ENCODE data around the gene TPI1.
"Not testable (repeated sequence)": the region's sequence is repeated elsewhere in the genome, so short reads cannot be mapped to it uniquely, and the experiment has no call there.

The TPI1 gene

DNA sequence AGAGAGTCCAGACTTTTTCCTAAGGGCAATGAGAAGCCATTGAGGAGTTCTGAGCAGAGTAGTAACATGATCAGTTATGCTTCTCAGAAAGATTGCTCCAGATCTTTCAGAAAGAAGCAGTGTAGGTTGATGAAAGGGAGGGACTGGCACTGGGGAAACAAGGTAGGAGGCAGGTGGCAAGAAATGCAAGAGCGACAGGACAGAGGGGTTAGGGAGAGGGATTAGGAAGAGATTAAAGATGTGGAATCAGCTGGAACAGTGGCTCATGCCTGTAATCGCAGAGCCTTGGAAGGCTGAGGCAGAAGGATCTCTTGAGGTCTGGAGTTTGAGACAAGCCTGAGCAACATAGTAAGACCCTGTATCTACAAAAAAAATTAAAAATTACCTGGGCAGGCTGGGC, 19.7 kb upstream of the TPI1 start:
- no peak for DNase-seq (ENCODE audit: low spot score)

DNA sequence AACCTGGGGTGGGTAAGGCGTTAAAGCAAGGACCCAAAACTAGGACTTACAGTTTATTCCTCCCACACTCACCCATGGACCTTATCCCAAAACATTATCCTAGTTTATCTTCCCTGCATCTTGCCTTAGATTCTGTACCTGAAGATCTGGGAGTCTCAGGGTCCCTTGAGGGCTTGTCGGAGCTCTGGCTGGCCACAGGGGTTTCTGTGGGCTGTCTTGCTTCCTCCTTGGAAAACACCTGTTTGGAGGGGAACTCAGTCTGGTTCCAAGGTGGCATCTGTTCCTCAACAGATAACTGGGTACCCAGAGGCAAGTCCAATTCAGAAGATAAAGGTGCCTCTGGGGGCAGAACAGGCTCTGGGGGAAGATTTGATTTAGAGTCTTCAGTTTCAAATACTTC, 17.9 kb upstream of the TPI1 start:
- no peak for DNase-seq (ENCODE audit: low spot score)

DNA sequence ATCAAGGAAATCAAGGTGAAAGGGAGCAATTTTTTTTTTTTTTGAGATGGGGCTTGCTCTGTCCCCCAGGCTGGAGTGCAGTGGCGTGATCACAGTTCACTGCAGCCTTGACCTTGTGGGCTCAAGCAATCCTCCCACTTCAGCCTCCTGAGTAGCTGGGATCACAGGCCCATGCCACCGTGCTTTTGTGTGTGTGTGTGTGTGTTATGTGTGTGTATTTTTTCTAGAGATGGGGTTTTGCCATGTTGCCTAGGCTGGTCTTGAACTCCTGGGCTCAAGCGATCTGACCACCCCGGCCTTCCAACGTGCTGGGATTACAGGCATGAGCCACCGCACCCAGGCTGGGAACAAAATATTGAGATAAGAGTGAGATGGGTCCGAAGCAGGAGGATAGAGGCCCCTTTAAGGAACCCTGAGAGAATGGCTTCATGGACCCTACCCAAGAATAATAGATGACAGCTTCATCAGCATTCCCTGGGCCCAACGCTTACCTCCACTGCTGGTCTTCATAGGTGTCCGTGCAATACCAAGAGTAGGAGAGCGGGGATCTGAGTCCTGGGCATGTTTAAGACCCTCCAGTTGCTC, 17.3 kb upstream of the TPI1 start:
- no peak for DNase-seq (ENCODE audit: low spot score)

DNA sequence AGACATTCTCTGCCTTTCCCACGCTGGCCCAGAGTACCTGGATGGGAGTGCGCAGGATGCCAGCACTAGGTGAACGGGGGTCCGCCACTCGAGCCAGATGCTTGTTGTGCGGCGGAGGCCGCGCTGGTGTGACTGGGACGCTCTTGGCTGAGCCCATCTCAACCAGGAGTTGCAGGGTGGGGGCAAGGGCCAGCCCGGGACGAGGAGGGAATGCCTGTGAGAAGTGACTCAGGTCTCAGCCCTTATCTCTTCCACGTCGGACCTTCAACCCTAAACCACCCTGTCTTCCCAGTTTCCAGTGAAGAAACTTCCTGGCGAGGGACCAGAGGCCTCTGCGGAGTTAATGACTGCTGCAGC, 16.6 kb upstream of the TPI1 start:
- no peak for DNase-seq (ENCODE audit: low spot score)

DNA sequence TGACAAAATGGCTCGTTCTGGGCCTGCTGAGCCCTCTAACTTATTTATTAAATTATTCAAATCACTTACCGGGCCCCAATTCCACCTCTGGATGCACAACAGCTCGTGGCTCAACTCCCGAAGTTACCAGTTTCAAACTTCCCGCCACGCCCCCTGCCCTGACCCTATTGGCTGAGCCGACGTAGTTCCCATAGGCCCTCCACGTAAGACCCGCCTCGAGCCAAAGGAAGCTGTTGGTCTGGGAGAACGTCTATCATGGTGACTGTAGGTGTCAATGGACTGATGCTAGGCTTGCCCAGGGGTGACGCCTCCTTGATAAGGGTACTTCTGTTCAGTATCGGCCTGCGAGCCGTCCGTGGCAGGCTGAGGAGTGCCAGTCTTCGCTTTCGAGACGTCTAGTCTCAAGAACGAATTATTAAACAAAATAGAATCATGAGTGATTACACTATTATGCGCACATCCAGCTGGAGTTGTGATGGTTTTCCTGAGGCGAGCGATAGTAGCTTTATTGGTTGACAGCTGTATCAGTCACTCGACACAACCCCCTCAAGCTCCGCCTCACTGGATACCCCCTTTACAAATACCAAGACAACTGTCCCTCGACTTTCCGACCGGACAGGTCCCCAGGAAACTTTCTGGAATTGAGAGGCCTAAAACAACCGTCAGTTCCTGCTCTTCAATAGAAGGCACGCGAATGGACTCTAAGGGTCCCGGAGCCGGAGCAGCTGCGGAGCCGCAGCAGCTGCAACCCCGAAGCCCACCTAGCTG, 16.0 kb upstream of the TPI1 start, which contains the start of gene CDCA3:
Gene CDCA3 (minus strand): TSS at position 134 of the 768 bp plus-strand sequence. CDS start 334 bp downstream, outside the sequence.
- peak; percentile 99 for DNase-seq (ENCODE audit: low spot score)

DNA sequence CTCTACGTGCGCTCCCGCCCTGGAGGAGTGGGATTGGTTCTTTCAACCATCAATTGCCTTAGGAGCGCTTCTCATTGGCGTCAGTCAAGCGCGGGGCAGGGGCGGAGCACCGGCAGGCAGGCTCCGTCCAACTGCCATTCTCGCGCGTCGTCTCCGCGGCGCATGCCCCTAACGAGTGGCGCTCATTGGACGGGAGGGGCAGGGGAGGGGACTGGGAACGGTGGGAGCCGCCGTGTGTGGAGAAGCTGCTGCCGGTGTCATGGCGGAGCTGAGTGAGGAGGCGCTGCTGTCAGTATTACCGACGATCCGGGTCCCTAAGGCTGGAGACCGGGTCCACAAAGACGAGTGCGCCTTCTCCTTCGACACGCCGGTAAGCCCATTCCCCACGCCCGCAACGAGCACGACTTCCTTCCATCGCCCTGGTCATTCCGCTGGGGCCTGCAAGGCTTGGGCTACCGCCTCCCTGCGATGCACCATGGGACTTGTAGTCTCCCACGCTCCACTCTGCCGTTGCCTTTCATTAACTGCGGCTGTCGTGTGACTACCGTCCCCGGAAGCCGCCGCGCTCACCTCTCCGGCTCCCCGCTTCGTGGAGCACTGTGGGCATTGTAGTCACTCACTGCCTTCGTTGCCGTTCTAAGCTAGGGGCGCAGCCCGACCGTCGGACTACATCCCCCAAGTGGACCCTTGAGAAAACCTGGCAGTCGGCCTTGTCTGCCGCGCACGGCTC, 15.2 kb upstream of the TPI1 start, which contains the start of gene USP5:
Gene USP5 (plus strand): TSS at position 230 of the 730 bp plus-strand sequence. CDS start 30 bp downstream, at position 260.
- peak; percentile 94 for DNase-seq (ENCODE audit: low spot score)

DNA sequence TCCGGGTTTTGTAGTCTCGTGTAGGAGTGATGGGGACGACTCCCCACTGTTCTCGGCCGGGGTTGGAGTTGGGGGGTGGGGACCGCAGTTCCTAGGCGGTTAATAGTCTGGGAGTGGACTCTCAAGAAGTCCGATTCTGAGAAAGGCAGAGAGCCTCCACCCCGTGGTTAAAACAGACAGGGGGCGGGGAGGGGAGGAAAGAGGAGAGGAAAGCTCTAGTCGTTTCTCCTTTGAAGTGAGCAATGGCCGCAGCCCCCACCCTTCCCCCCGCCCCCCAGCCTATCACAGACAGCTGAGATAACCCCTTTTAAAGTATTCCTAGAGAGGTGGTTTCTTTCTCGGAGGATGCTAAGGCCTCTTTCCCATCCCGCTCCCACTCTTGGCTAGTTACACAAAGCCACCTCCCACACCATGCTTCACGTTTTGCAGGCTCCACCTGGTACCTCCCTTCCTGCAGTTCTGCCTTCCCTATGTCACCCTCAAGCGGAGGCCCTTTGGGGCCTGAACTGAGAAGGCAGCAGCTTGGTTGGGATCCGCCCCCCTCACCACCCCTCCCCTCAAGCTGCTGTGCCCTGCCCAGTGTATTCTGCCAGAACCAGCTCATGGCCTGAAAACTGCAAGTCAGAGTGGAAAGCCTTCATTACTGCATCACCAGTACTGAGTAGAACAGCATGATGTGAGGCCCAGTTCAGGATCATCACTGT, 14.5 kb upstream of the TPI1 start:
- DNase-seq (ENCODE audit: low spot score) = peak; percentile 70

DNA sequence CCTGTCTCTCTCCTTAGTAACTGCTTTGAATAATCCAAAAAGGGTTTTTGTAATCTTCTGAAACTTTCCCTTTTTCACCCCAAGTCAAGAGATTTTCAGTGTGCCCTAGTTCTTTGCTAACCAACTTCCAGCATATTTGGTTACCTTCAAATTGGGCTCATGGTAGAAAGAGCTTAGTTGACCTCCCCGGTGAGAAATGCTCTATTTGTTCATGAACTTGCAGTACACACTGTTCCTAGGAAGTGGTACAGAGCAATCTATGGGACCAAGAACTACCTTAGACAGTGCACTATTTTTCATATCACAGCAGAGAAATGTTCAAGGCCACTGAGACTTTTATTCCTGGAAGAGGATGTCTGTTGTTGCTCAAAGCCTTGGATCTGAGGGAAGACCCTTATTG, 13.7 kb upstream of the TPI1 start:
- DNase-seq (ENCODE audit: low spot score) = no peak

DNA sequence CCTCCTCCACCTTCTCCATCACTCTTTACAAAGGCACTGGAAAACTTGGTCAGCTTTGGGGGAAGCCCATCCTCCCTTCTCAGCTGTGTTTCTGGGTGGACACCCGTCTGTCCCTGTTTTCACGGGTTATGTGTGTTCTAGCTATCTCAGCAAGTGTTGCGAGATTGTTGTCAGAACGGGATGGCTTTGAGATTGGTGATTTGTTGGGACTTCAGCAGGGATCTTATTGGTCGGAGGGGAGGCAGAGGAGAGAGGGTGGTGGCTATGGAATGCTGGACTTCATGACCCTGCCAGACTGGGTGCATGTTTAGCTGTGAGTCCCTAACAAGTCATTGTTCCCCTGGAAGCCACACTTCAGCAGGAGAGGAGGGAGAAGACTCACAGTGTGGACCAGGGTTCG, 13.3 kb upstream of the TPI1 start:
- no peak for DNase-seq (ENCODE audit: low spot score)

DNA sequence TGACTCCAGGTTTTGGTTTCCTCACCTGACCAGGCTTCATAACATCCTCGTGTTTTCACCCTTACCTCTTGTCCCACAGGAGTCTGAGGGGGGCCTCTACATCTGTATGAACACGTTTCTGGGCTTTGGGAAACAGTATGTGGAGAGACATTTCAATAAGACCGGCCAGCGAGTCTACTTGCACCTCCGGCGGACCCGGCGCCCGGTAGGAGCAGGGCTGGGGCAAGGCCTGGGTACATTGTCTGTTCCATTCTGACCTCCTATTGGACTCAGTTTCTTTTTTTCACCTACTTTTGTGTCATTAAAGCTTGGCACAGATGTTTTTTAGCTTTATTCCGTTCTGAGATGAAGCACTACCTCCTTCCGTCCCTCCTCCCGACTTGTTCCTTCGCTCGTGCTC, 12.0 kb upstream of the TPI1 start:
- no peak for DNase-seq (ENCODE audit: low spot score)

DNA sequence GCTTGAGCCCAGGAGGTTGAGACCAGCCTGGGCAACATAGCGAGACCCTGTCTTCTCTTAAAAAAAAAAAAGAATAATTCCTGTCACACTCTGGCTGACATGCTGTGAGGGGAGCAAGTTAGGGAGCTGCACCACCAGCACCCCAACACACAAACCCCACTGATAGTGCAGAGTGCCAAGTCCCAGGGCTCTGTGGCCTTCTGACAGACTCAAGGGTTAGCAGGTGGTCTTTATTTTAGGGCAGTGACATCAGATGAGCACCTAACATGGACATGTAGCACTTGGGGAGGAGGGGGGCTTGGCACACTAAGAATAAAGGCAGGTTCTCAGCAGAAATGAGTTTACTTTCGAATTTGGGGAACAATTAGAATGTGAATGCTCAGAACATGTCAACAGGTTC, 8.5 kb upstream of the TPI1 start:
- DNase-seq (ENCODE audit: low spot score) = no peak

DNA sequence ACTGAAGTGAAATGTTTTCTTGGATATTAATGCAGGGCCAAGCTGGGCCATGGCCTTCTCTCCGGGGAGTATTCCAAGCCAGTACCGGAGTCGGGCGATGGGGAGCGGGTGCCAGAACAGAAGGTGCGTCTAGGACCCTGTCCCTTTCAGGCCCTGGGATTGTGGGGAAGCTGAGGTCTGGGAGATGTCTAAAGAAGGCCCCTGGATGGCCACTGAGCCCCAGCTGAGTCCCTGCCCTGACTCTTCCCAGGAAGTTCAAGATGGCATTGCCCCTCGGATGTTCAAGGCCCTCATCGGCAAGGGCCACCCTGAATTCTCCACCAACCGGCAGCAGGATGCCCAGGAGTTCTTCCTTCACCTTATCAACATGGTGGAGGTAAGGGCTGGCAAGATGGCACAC, 7.2 kb upstream of the TPI1 start:
- DNase-seq (ENCODE audit: low spot score) = no peak

DNA sequence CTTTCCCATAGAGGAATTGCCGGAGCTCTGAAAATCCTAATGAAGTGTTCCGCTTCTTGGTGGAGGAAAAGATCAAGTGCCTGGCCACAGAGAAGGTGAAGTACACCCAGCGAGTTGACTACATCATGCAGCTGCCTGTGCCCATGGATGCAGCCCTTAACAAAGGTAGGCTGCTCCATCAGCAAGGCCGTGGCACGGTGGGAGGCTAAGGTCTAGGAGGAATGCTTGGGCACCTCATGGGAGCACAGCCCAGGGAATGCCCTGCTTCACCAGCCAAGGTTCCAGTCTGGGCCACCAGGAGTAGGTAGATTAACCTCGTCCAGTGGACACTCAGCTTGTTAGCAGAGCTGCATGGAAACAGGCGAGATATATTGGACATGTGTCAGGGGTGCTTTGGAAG, 6.4 kb upstream of the TPI1 start:
- DNase-seq (ENCODE audit: low spot score) = no peak

DNA sequence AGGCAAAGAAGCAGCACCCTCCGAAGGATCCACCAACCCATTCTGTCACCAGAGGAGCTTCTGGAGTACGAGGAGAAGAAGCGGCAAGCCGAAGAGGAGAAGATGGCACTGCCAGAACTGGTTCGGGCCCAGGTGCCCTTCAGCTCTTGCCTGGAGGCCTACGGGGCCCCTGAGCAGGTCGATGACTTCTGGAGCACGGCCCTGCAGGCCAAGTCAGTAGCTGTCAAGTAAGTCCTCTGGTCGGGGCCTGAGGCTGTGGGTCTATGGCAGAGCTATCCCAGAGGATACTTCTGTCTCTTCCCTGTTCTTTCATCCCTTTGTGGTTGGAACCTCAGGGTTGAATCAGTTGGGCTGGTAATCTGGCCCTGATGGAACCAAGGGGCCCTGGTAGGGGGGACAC, 5.9 kb upstream of the TPI1 start:
- no peak for DNase-seq (ENCODE audit: low spot score)

DNA sequence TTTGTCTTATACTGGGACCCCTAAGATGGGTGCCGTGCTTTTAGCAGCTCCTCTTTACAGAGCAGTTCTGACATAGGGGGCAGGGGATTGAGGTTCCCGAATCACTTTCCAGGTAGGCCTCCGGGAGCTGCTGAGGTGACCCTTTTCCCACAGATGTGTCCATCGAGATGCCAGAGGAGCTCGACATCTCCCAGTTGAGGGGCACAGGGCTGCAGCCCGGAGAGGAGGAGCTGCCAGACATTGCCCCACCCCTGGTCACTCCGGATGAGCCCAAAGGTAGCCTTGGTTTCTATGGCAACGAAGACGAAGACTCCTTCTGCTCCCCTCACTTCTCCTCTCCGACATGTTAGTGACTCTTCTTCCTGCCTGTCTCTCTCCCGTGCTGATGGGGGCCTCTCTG, 4.3 kb upstream of the TPI1 start:
- DNase-seq (ENCODE audit: low spot score) = no peak

DNA sequence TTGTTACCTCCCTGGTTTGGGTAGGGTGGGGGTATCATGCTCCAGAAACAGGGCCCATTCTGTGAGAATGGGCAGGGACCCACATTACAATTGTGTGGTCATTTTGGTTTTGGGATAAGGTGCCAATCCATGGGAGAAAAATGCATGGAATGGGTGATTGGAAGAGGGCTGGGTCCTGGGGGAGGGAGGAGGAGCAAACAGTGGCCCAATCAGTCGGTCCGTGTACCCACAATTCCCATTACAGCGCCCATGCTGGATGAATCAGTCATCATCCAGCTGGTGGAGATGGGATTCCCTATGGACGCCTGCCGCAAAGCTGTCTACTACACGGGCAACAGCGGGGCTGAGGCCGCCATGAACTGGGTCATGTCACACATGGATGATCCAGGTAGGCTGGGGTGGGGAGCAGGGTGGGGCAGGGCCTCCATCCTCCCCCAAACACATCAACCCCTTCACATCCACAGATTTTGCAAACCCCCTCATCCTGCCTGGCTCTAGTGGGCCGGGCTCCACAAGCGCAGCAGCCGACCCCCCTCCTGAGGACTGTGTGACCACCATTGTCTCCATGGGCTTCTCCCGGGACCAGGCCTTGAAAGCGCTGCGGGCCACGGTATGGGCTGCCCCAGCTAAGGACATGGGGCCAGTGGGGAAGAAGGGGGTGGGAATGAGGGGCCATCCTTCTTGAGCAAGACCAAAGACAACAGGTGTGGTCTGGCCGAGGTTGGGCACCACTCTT, 3.6 kb upstream of the TPI1 start:
- no peak for DNase-seq (ENCODE audit: low spot score)

DNA sequence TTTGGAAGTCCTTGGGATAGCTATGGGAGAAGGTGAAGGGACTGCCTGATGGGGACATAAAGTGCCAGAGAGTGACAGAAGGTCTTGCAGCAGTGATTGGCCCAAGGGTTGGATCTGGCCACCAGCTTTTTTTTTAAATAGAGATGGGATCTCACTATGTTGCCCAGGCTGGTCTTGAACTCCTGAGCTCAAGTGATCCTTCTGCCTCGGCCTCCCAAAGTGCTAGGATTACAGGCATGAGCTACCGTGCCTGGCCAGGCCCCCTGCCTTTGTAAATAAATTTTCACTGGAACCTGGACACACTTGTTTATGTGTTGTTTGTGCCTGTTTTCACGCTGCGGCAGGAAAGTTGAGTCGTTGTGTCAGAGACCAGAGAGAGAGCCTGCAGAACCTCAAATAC, 2.0 kb upstream of the TPI1 start:
- not testable (repeated sequence) for DNase-seq (ENCODE audit: low spot score)

DNA sequence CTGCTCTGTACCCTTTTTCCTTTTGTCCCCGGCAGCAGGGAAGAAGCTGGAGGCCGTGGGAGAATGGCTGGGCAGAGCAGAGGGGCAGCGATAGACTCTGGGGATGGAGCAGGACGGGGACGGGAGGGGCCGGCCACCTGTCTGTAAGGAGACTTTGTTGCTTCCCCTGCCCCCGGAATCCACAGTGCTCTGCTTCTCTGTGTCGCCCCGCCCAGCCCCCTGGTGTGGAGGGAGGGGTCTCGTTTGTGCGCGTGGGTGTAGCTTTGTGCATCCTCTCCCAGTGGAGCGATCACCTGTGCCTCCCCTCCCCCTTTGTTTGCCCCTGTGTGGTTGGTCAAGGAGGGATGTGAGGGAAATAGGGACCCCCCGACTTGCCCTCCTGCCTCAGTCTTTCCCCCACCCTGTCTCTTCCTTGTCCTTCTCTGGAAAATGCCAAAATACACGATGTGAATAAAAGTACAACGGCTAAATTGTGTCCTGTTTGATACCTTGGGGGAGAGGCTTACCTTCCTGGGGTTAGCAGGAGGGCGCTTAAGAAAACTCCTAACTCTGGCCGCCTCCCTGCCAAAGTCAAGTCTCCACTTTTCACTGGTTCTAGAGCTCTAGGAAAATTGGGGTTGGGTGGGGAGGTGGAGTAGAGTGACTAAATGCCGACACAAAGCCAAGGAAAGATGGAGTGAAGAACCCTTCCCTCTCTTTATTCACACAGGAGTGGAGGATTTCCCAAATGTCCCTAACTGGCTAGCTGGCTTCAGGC, 990 bp upstream of the TPI1 start:
- peak; percentile 52 for DNase-seq (ENCODE audit: low spot score)

DNA sequence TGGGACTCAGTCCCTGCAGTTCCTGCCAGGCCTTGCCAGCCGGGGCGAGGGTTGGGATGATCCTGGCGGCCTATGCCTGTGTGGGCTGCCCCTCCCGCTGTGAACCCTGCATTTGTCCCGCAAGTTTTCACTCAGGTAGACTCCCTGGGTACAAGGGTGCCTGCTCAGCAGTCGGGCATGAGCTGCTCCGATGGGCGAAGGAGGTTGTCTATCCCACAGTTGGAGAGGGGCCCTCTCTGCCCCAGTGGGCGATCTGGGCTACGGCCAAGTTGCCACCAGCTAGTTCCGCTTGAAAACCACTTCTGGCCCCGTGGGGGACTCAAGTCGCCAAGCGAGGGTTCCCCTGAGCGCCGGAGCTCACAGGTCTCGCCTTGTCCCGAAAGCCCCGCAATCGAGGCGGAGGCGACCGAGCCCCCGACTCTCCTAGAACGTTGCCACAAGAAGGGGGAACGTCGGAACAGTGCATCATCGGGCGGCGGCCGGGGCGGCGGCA, 365 bp upstream of the TPI1 start:
- DNase-seq (ENCODE audit: low spot score) = peak; percentile 39

DNA sequence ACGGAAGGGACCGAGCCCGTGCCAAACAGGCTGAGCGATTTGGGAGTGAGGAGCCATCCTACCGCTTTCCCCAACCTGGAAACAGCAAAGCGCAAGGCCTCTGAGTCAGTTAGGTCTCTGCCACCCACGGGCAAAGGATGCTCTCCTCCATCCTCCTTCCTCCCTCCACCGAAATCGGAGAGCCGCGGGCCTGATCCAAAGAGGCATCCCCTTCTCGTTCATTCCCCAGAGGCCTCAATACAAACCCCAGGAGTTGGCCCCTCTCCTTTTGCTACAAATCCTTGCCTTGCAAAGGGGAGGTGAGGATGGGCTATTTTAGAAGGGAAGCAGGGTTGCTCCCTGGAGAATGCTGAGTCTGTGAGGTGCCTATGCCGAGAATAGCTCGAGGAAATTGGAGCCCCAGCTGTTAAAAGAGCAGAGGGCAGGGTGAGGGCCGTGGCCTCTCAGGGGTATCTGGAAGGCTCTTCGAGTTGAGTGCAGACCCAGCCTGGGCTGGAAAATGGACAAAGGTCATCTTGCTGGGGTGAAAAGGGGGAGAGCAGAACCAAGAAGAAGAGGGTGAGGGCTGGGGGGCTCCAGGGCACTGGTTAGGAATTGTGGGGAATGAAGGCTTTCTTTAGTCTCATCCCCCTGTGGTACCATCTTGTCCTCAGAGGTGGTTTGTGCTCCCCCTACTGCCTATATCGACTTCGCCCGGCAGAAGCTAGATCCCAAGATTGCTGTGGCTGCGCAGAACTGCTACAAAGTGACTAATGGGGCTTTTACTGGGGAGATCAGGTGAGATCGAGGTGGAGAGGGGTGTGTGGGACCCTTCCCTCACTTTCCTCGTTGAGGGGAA, 1.1 kb downstream of the TPI1 start:
- DNase-seq (ENCODE audit: low spot score) = no peak

All from iPS-NIHi11 (cell line).